Smooth muscle cell (in vitro differentiated cells): ENCODE data around the gene ISYNA1. TPM values are rescaled to one million over a fixed set of nuclear protein-coding genes. Genes with fewer than 3 reads are reported as not detected.
A peak's percentile ranks its signal among the peaks of the same experiment; 100 is the strongest.

ENCODE experiments used
- DNase-seq: peaks from one replicate; lab custom pipeline; 2025; ENCODE audit not compliant: unreplicated experiment; lab: John Stamatoyannopoulos, UW
- H2AFZ ChIP-seq: fragments of 200-600 bp; sonication (generic); 2 replicates; pipeline ENCODE4 v1.6.0; 2016; ENCODE audit warnings: antibody characterized with exemption, low read depth, mild to moderate bottlenecking
- H3F3A ChIP-seq: fragments of 200-600 bp; sonication (generic); 2 replicates; pipeline ENCODE4 v1.6.0; 2017; ENCODE audit warnings: antibody characterized with exemption, low read depth
- H3K27ac ChIP-seq: fragments of 200-600 bp; sonication (generic); 2 replicates; pipeline ENCODE4 v1.5.1; 2016; ENCODE audit warnings: low read depth, mild to moderate bottlenecking
- H3K27me3 ChIP-seq: fragments of 200-600 bp; sonication (generic); 2 replicates; pipeline ENCODE4 v1.6.1; 2016; ENCODE audit warnings: low read depth, mild to moderate bottlenecking
- H3K36me3 ChIP-seq: fragments of 200-600 bp; sonication (generic); 2 replicates; pipeline ENCODE4 v1.5.1; 2016; ENCODE audit warnings: low read depth
- H3K4me1 ChIP-seq: fragments of 200-600 bp; sonication (generic); 2 replicates; pipeline ENCODE4 v1.5.1; 2016; ENCODE audit warnings: low read depth
- H3K4me2 ChIP-seq: fragments of 200-600 bp; sonication (generic); 2 replicates; pipeline ENCODE4 v1.6.0; 2016; ENCODE audit warnings: mild to moderate bottlenecking
- H3K4me3 ChIP-seq: fragments of 200-600 bp; sonication (generic); 2 replicates; pipeline ENCODE4 v1.5.1; 2016; ENCODE audit warnings: mild to moderate bottlenecking
- H3K79me2 ChIP-seq: fragments of 200-600 bp; sonication (generic); 2 replicates; pipeline ENCODE4 v1.6.0; 2016; ENCODE audit warnings: low read depth, mild to moderate bottlenecking
- H3K9ac ChIP-seq: fragments of 200-600 bp; sonication (generic); 2 replicates; pipeline ENCODE4 v1.6.0; 2016; ENCODE audit warnings: low read depth
- H3K9me3 ChIP-seq: fragments of 200-600 bp; sonication (generic); replicated peaks from 2 replicates; pipeline ENCODE4 v1.5.1; 2016; ENCODE audit warnings: low read depth
- H4K20me1 ChIP-seq: fragments of 200-600 bp; sonication (generic); 2 replicates; pipeline ENCODE4 v1.6.0; 2016; ENCODE audit warnings: low read depth
- WGBS: methylation state at CpG from one replicate; pipeline ENCODE4 v1.1.7; 2016; ENCODE audit warnings: low lambda C conversion rate; 5-methylcytosine and 5-hydroxymethylcytosine counted together
- polyA plus RNA-seq: library from polyadenylated mRNA; unstranded; fragments of >200 nt; fragmentation: Nextera tagmentation; extraction: Ambion mirVana; gene quantifications from 2 replicates; pipeline ENCODE4 v1.2.1, GENCODE V29; 2016
- total RNA-seq: library from RNA; depleted of rRNA; stranded (reverse); fragments of >200 nt; gene quantifications from 2 replicates; pipeline ENCODE4 v1.2.3, GENCODE V29; 2014
- TF ChIP-seq, protein P1 (sequence below): fragments of 200-600 bp; sonication (generic); IDR thresholded peaks from 2 replicates; pipeline ENCODE4 v1.5.1; 2017; ENCODE audit warnings: borderline replicate concordance, mild to moderate bottlenecking, antibody characterized with exemption; ENCODE audit not compliant: insufficient read depth, poor library complexity, severe bottlenecking

Gene ISYNA1
- total and polyA plus RNA-seq, 2 experiments from 2014 or later = 56.9 to 60.1 TPM

DNA sequence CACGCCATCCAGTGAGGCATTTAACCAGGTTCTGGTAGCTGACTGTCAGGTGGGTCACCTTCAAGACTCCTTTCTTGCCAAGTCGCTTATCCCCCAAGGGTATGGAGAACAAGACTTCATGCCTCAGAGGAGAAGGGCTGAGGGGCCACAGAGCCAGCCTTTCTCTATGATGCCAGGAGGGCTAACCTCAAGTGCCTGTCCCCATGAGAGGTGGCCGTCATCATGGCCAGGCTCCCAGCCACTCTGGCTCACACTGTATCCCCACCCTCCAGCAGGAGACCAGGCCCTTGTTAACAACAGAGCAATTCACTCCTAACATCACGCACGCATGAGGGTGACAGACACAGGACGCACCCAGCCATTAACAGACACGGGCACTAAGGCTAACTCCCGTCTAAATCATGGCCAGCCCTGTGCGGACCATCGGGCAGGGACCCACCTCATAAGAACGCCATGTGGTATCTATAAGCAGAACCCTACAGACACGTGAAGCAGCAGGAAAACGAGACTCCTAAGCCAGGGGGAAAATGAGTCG is 38.6 kb upstream of the ISYNA1 start:
- H3K9me3 ChIP-seq = no peaks in the 10 kb centered on the region
- H3K79me2 ChIP-seq = peaks cover 70% of the 10 kb centered on the region
- peaks cover 72% of the 10 kb centered on the region for H4K20me1 ChIP-seq

DNA sequence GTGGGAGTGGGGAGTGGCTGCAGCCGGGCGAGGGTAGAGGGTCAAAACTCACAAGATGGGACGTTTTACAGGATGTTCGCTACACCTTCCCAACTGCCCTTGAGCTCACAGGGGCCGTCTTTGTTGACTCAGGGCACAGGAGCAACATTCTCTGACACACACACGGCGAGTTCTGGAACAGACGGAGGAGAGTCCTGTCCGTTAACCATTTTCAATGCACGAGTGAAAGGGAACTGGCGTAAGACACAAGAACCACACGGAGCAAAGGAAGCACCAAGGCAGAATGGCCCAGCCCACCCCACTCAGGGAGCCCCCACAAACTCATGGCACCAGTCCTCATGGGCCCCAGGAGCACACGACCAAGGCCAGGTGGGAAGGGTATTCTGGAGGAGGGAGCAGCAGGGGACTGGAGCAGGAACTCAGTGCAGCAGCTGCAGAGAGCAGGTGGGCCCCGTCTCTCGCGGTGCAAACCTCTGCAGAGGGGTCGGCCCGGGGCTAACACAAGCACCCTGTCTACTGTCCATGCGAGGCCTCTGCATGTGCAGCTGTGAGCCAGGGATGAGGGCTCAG is 37.9 kb upstream of the ISYNA1 start:
- no peak for DNase-seq
- Histone ChIP-seq H3K79me2 (peaks cover 63% of the 10 kb centered on the region), H3K27me3 (no peaks in the 10 kb centered on the region), H2AFZ (no peak overlapping the region), H4K20me1 (peaks cover 69% of the 10 kb centered on the region), H3K36me3 (no peaks in the 10 kb centered on the region), H3F3A (peaks cover 11% of the 10 kb centered on the region), H3K9me3 (no peaks in the 10 kb centered on the region), H3K27ac (no peak overlapping the region), H3K9ac (no peak overlapping the region), H3K4me2 (no peak overlapping the region), H3K4me3 (no peak overlapping the region), H3K4me1 (peaks cover 4% of the 10 kb centered on the region)
- WGBS = 95% methylated on average over 19 of the region's 19 CpGs
- TF ChIP-seq, protein P1, sequence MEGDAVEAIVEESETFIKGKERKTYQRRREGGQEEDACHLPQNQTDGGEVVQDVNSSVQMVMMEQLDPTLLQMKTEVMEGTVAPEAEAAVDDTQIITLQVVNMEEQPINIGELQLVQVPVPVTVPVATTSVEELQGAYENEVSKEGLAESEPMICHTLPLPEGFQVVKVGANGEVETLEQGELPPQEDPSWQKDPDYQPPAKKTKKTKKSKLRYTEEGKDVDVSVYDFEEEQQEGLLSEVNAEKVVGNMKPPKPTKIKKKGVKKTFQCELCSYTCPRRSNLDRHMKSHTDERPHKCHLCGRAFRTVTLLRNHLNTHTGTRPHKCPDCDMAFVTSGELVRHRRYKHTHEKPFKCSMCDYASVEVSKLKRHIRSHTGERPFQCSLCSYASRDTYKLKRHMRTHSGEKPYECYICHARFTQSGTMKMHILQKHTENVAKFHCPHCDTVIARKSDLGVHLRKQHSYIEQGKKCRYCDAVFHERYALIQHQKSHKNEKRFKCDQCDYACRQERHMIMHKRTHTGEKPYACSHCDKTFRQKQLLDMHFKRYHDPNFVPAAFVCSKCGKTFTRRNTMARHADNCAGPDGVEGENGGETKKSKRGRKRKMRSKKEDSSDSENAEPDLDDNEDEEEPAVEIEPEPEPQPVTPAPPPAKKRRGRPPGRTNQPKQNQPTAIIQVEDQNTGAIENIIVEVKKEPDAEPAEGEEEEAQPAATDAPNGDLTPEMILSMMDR = no peak

More for the DNA sequence above, 38.6 kb upstream of the ISYNA1 start:
- H3F3A ChIP-seq = peaks cover 8% of the 10 kb centered on the region
- H3K36me3 ChIP-seq = no peaks in the 10 kb centered on the region
- peak overlapping the region; percentile 95 for H3K27ac ChIP-seq
- 65% methylated on average over 13 of the region's 14 CpGs for WGBS
- H3K4me2 ChIP-seq = no peak overlapping the region
- peaks cover 4% of the 10 kb centered on the region for H3K4me1 ChIP-seq
- H2AFZ ChIP-seq = no peak overlapping the region
- no peak overlapping the region for H3K9ac ChIP-seq
- DNase-seq = no peak
- no peak overlapping the region for H3K4me3 ChIP-seq
- TF ChIP-seq, protein P1 = no peak
- H3K27me3 ChIP-seq = no peaks in the 10 kb centered on the region

DNA sequence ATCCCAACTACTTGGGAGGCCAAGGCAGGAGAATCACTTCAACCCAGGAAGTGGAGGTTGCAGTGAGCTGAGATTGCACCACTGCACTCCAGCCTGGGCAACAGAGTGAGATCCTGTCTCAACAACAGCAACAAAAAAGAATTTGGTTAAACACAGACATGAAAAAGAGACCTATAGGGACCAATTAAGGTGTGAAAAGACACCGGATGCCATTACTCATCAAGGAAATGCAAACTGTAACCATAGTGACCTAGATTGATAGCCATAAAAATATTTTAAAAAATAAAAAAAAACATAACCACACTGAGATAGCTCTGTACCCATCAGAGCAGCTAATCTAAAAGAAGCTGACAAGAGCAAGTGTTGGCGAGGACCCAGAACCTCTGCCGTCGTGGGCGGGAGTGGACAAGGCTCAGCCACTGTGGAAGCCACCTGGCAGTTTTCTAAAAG is 37.1 kb upstream of the ISYNA1 start:
- whole genome bisulfite sequencing = 98% methylated on average over 5 of the region's 5 CpGs
- H2AFZ ChIP-seq = no peak overlapping the region
- no peaks in the 10 kb centered on the region for H3K27me3 ChIP-seq
- peaks cover 15% of the 10 kb centered on the region for H3F3A ChIP-seq
- no peak overlapping the region for H3K9ac ChIP-seq
- peaks cover 54% of the 10 kb centered on the region for H3K79me2 ChIP-seq
- no peaks in the 10 kb centered on the region for H3K36me3 ChIP-seq
- DNase-seq = no peak
- H3K4me3 ChIP-seq = no peak overlapping the region
- H4K20me1 ChIP-seq = peaks cover 70% of the 10 kb centered on the region
- no peak overlapping the region for H3K4me2 ChIP-seq
- TF ChIP-seq, protein P1 = no peak
- no peaks in the 10 kb centered on the region for H3K9me3 ChIP-seq
- no peak overlapping the region for H3K27ac ChIP-seq
- H3K4me1 ChIP-seq = peaks cover 1% of the 10 kb centered on the region
